Panc1 (cell line): ENCODE results near the gene HBEGF.

Experiments used
- POLR2AphosphoS5 ChIP-seq: IDR thresholded peaks from 2 replicates; pipeline ENCODE4 v1.6.1; 2012; ENCODE audit warnings: mild to moderate bottlenecking, low read depth, low read length, moderate library complexity
- TF ChIP-seq, protein P1 (sequence below): fragments of 450-650 bp; IDR thresholded peaks from 2 replicates; pipeline ENCODE4 v1.5.1; 2017; ENCODE audit warnings: mild to moderate bottlenecking
- TF ChIP-seq, protein P2 (sequence below), 2 experiments: IDR thresholded peaks; 2 replicates each; pipeline ENCODE4 v1.6.1; 2011 to 2012; ENCODE audit warnings: low read depth in 2 of 2, control low read depth in 1 of 2, low read length in 1 of 2, mild to moderate bottlenecking in 1 of 2, moderate library complexity in 1 of 2; ENCODE audit not compliant: insufficient read depth in 1 of 2

DNA sequence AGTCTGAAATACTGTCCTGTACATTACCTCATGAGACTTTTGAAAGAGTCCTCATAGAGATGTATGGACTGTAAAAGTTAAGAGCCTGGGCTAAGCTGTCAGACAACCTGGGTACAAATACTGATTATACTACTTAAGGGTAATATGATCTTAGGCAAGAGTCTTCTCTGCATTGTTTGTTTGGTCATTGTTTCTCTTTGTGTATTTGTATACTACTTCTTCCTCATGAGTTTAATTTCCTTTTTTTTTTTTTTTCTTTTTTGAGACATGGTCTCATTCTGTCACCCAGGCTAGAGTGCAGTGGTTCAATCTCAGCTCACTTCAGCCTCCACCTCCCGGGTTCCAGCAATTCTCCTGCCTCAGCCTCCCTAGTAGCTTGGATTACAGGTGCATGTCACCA is 40.9 kb downstream of the HBEGF start:
- TF ChIP-seq, protein P1, sequence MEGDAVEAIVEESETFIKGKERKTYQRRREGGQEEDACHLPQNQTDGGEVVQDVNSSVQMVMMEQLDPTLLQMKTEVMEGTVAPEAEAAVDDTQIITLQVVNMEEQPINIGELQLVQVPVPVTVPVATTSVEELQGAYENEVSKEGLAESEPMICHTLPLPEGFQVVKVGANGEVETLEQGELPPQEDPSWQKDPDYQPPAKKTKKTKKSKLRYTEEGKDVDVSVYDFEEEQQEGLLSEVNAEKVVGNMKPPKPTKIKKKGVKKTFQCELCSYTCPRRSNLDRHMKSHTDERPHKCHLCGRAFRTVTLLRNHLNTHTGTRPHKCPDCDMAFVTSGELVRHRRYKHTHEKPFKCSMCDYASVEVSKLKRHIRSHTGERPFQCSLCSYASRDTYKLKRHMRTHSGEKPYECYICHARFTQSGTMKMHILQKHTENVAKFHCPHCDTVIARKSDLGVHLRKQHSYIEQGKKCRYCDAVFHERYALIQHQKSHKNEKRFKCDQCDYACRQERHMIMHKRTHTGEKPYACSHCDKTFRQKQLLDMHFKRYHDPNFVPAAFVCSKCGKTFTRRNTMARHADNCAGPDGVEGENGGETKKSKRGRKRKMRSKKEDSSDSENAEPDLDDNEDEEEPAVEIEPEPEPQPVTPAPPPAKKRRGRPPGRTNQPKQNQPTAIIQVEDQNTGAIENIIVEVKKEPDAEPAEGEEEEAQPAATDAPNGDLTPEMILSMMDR = no peak
- TF ChIP-seq, protein P2, sequence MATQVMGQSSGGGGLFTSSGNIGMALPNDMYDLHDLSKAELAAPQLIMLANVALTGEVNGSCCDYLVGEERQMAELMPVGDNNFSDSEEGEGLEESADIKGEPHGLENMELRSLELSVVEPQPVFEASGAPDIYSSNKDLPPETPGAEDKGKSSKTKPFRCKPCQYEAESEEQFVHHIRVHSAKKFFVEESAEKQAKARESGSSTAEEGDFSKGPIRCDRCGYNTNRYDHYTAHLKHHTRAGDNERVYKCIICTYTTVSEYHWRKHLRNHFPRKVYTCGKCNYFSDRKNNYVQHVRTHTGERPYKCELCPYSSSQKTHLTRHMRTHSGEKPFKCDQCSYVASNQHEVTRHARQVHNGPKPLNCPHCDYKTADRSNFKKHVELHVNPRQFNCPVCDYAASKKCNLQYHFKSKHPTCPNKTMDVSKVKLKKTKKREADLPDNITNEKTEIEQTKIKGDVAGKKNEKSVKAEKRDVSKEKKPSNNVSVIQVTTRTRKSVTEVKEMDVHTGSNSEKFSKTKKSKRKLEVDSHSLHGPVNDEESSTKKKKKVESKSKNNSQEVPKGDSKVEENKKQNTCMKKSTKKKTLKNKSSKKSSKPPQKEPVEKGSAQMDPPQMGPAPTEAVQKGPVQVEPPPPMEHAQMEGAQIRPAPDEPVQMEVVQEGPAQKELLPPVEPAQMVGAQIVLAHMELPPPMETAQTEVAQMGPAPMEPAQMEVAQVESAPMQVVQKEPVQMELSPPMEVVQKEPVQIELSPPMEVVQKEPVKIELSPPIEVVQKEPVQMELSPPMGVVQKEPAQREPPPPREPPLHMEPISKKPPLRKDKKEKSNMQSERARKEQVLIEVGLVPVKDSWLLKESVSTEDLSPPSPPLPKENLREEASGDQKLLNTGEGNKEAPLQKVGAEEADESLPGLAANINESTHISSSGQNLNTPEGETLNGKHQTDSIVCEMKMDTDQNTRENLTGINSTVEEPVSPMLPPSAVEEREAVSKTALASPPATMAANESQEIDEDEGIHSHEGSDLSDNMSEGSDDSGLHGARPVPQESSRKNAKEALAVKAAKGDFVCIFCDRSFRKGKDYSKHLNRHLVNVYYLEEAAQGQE (IDR thresholded peaks at IDR 0.05; ENCODE audit: insufficient read depth in 1 of 2, low read depth in 2 of 2, low read length in 1 of 2) = no peak
- TF ChIP-seq POLR2AphosphoS5 = no peak
